WTC11 (cell line): Measurements from ENCODE around the gene ZBTB21. TPM values are rescaled to one million over a fixed set of nuclear protein-coding genes. Genes with fewer than 3 reads are reported as not detected.

Experiments used
- ATAC-seq: fragments of 200-7000 bp; cut with Tn5 transposase; 2 replicates; pipeline ENCODE4 v1.10.0; 2021; ENCODE audit warnings: mild to moderate bottlenecking, moderate library complexity
- CTCF ChIA-PET: fragments of 300-600 bp; sonication (Branson Sonifier 250); formaldehyde crosslinking; loops from one replicate; lab custom pipeline; 2021; ENCODE audit warnings: antibody characterized with exemption; lab: Charles Lee
- POLR2A ChIA-PET: fragments of 350-600 bp; sonication (Branson Sonifier 250); formaldehyde crosslinking; loops from one replicate; lab custom pipeline; 2021; ENCODE audit warnings: antibody characterized with exemption; lab: Charles Lee
- DNase-seq: peaks from one replicate; pipeline ENCODE4 v3.0.0; 2021; ENCODE audit warnings: low spot score
- H3K27ac Mint-ChIP-seq: 2 replicates; pipeline ENCODE4 v1.8.0; 2021; ENCODE audit warnings: mixed read lengths
- H3K27me3 Mint-ChIP-seq: 2 replicates; pipeline ENCODE4 v1.8.0; 2021; ENCODE audit warnings: low read depth, mild to moderate bottlenecking, moderate library complexity, mixed read lengths
- H3K36me3 Mint-ChIP-seq: 2 replicates; pipeline ENCODE4 v1.8.0; 2021; ENCODE audit warnings: mixed read lengths
- H3K4me1 Mint-ChIP-seq: 2 replicates; pipeline ENCODE4 v1.8.0; 2022; ENCODE audit warnings: mixed read lengths
- H3K4me3 Mint-ChIP-seq: 2 replicates; pipeline ENCODE4 v1.8.0; 2021; ENCODE audit warnings: mild to moderate bottlenecking, moderate library complexity, mixed read lengths
- H3K9me3 Mint-ChIP-seq: 2 replicates; pipeline ENCODE4 v1.8.0; 2021; ENCODE audit warnings: mixed read lengths
- AR ChIP-seq: fragments of 250-450 bp; sonication (Bioruptor Pico); IDR thresholded peaks from 2 replicates; pipeline ENCODE4 v1.9.0; 2021; ENCODE audit warnings: mild to moderate bottlenecking
- ATF6 ChIP-seq: sonication (generic); formaldehyde crosslinking; IDR thresholded peaks from 2 replicates; pipeline ENCODE4 v1.8.1; 2023; ENCODE audit warnings: mild to moderate bottlenecking, missing genetic modification reagents
- CTCF ChIP-seq: fragments of 200-600 bp; IDR thresholded peaks from 2 replicates; pipeline ENCODE4 v1.8.0; 2022; ENCODE audit warnings: antibody characterized with exemption
- IRF1 ChIP-seq: sonication (generic); formaldehyde crosslinking; IDR thresholded peaks from 2 replicates; pipeline ENCODE4 v1.8.0; 2023; ENCODE audit warnings: missing genetic modification reagents
- KAT7 ChIP-seq: sonication (generic); formaldehyde crosslinking; IDR thresholded peaks from 2 replicates; pipeline ENCODE4 v1.8.1; 2023; ENCODE audit warnings: missing genetic modification reagents, mild to moderate bottlenecking, borderline replicate concordance
- RORB ChIP-seq: fragments of 250-450 bp; sonication (Bioruptor Pico); IDR thresholded peaks from 2 replicates; pipeline ENCODE4 v1.9.0; 2021; ENCODE audit warnings: mild to moderate bottlenecking
- SMAD4 ChIP-seq: sonication (generic); formaldehyde crosslinking; IDR thresholded peaks from 2 replicates; pipeline ENCODE4 v1.8.0; 2022; ENCODE audit warnings: mild to moderate bottlenecking, missing genetic modification reagents
- ZNF138 ChIP-seq: sonication (generic); formaldehyde crosslinking; conservative IDR thresholded peaks from 2 replicates; pipeline ENCODE4 v1.8.1; 2022; ENCODE audit warnings: mild to moderate bottlenecking, moderate library complexity, missing genetic modification reagents
- ZNF263 ChIP-seq: sonication (generic); formaldehyde crosslinking; IDR thresholded peaks from 2 replicates; pipeline ENCODE4 v1.8.1; 2022; ENCODE audit warnings: low read depth, mild to moderate bottlenecking, moderate library complexity, missing genetic modification reagents
- ZNF416 ChIP-seq: fragments of 250-450 bp; sonication (Bioruptor Pico); IDR thresholded peaks from 2 replicates; pipeline ENCODE4 v1.9.0; 2021; ENCODE audit warnings: mild to moderate bottlenecking, inconsistent platforms
- ZSCAN18 ChIP-seq: fragments of 250-450 bp; sonication (Bioruptor Pico); IDR thresholded peaks from 2 replicates; pipeline ENCODE4 v2.1.2; 2022; ENCODE audit warnings: mild to moderate bottlenecking, moderate library complexity
- total RNA-seq: library from RNA; stranded (reverse); gene quantifications from 3 replicates; pipeline ENCODE4 v1.2.3, GENCODE V29; 2021
- TF ChIP-seq, protein P1 (sequence below): sonication (generic); formaldehyde crosslinking; IDR thresholded peaks from 2 replicates; pipeline ENCODE4 v1.8.1; 2022; ENCODE audit warnings: mild to moderate bottlenecking, missing genetic modification reagents, moderate library complexity, borderline replicate concordance
- TF ChIP-seq, protein P2 (sequence below): sonication (generic); formaldehyde crosslinking; IDR thresholded peaks from 2 replicates; pipeline ENCODE4 v1.8.0; 2022; ENCODE audit warnings: mild to moderate bottlenecking, missing genetic modification reagents
- TF ChIP-seq, protein P3 (sequence below): sonication (generic); formaldehyde crosslinking; IDR thresholded peaks from 2 replicates; pipeline ENCODE4 v1.8.0; 2022; ENCODE audit warnings: missing genetic modification reagents

ZBTB21 gene
- total RNA-seq, 1 experiment from 2014 or later, result 13.8 TPM

GRCh38 chr21:41979335-41979734 is 30.8 kb downstream of the ZBTB21 start (continued):
- TF ChIP-seq, protein P1, sequence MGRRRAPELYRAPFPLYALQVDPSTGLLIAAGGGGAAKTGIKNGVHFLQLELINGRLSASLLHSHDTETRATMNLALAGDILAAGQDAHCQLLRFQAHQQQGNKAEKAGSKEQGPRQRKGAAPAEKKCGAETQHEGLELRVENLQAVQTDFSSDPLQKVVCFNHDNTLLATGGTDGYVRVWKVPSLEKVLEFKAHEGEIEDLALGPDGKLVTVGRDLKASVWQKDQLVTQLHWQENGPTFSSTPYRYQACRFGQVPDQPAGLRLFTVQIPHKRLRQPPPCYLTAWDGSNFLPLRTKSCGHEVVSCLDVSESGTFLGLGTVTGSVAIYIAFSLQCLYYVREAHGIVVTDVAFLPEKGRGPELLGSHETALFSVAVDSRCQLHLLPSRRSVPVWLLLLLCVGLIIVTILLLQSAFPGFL, result no peak
- TF ChIP-seq, protein P2, sequence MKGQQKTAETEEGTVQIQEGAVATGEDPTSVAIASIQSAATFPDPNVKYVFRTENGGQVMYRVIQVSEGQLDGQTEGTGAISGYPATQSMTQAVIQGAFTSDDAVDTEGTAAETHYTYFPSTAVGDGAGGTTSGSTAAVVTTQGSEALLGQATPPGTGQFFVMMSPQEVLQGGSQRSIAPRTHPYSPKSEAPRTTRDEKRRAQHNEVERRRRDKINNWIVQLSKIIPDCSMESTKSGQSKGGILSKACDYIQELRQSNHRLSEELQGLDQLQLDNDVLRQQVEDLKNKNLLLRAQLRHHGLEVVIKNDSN (CRISPR knock-in tag), result no peak

DNA sequence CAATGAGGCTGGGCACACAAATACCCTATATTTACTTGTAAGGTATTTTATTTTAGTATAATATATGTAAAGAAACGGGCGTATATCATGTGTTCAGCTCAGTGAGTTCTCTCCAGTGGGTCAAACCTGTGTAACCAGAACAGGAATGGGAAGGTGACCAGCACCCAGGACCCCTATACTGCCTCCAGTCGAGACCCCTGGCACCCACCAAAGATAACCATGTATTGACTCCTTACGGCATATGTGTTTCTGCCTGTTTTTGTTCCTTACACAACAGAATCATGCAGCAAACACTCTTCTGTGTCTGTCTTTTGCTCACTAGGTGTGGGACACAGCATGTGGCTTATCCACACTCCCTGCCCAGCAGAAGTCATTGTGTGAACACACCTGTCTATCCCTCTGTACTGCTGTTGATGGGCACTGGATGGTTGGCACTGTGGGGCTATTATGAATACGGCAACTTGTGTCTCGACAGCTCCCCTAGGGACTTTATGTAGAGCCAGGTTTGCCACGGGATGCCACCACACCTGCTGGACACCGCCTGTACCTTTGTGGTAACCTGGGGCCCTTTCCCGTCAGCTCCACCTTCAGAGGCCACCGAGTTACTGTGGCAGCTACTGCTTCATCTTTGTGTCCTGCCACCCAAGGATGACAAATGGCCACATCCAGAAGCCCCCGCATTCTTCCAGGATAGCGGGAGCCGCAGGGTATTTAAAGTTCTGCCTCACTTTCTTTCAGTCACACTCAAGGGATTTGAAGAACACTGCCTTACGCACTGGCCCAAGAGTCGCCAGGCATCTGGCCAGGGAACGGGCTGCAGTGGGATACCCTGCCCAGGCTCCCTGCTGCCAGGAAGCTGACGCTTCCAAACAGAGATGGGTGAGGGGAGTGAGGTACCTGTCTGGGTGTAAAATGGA is 32.9 kb downstream of the ZBTB21 start:
- Mint-ChIP-seq H3K4me1 (peaks cover 11% of the 10 kb centered on the region), H3K27ac (no peak overlapping the region), H3K36me3 (peaks cover 8% of the 10 kb centered on the region), H3K4me3 (no peak overlapping the region), H3K27me3 (no peaks in the 10 kb centered on the region; the same call in none of the 2 replicates), H3K9me3 (peaks cover 13% of the 10 kb centered on the region)
- ATAC-seq, result no peak
- DNase-seq, result no peak
- no peak for TF ChIP-seq ZNF138 (CRISPR knock-in tag)
- TF ChIP-seq ZSCAN18, result no peak
- no peak for TF ChIP-seq ZNF263 (CRISPR knock-in tag)
- TF ChIP-seq RORB (CRISPR knock-in tag), result no peak
- TF ChIP-seq, protein P3, sequence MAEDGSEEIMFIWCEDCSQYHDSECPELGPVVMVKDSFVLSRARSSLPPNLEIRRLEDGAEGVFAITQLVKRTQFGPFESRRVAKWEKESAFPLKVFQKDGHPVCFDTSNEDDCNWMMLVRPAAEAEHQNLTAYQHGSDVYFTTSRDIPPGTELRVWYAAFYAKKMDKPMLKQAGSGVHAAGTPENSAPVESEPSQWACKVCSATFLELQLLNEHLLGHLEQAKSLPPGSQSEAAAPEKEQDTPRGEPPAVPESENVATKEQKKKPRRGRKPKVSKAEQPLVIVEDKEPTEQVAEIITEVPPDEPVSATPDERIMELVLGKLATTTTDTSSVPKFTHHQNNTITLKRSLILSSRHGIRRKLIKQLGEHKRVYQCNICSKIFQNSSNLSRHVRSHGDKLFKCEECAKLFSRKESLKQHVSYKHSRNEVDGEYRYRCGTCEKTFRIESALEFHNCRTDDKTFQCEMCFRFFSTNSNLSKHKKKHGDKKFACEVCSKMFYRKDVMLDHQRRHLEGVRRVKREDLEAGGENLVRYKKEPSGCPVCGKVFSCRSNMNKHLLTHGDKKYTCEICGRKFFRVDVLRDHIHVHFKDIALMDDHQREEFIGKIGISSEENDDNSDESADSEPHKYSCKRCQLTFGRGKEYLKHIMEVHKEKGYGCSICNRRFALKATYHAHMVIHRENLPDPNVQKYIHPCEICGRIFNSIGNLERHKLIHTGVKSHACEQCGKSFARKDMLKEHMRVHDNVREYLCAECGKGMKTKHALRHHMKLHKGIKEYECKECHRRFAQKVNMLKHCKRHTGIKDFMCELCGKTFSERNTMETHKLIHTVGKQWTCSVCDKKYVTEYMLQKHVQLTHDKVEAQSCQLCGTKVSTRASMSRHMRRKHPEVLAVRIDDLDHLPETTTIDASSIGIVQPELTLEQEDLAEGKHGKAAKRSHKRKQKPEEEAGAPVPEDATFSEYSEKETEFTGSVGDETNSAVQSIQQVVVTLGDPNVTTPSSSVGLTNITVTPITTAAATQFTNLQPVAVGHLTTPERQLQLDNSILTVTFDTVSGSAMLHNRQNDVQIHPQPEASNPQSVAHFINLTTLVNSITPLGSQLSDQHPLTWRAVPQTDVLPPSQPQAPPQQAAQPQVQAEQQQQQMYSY (CRISPR knock-in tag), result no peak
- CTCF ChIA-PET, result no interaction called here
- POLR2A ChIA-PET, result no interaction called here

DNA sequence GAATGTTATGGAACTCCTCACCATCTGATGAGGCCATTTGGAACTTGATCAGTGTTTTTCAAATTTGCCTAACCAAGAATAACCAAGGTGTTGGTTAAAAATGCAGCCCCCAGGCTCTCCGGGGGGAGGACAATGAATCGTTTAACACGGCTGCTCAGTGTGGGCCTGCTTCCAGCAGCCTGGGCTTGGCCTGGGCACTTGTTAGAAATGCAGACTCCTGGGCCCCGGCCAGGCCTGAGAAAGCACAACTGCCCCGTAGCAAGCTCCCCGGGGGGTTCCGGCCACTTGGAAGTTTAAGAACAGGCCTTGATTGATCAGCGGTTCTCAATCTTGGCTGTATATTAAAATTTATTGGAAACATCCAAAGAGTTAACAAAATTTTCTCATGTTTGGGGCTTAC is 33.5 kb downstream of the ZBTB21 start:
- ChIA-PET POLR2A (no interaction called here), CTCF (interaction anchor here (0.9 kb wide), 1 partner anchor 364 kb away, joined by 3 read pairs; no protein-coding TSS in a partner anchor)
- no peak overlapping the region for H3K4me3 Mint-ChIP-seq
- H3K4me1 Mint-ChIP-seq, result peaks cover 11% of the 10 kb centered on the region
- H3K27ac Mint-ChIP-seq, result no peak overlapping the region
- H3K36me3 Mint-ChIP-seq, result peaks cover 8% of the 10 kb centered on the region
- DNase-seq, result no peak
- ATAC-seq, result no peak
- H3K9me3 Mint-ChIP-seq, result peaks cover 13% of the 10 kb centered on the region
- no peaks in the 10 kb centered on the region; the same call in none of the 2 replicates for H3K27me3 Mint-ChIP-seq
- TF ChIP-seq KAT7 (CRISPR knock-in tag) (no peak), CTCF (no peak), RORB (CRISPR knock-in tag) (no peak), ATF6 (CRISPR knock-in tag) (no peak), AR (CRISPR knock-in tag) (no peak), IRF1 (CRISPR knock-in tag) (no peak), ZSCAN18 (no peak), SMAD4 (CRISPR knock-in tag) (no peak), ZNF416 (CRISPR knock-in tag) (no peak)
